ENCODE data around the gene UBL4B.
"Not testable (repeated sequence)": the region's sequence is repeated elsewhere in the genome, so short reads cannot be mapped to it uniquely, and the experiment has no call there.

The UBL4B gene

GRCh38 chr1:110070282-110070669, 42.0 kb upstream of the UBL4B start:
- Histone ChIP-seq H3K4me3 (ENCODE audit: low read depth in 1 of 2, low read length in 2 of 2) (no peak overlapping the region), H3K27me3 (ENCODE audit: control insufficient read depth in 1 of 2, insufficient read depth in 2 of 2, low read length in 2 of 2) (peaks cover 72 to 77% of the 10 kb centered on the region in 2 donors), H3K4me1 (ENCODE audit: control insufficient read depth in 1 of 2, insufficient read depth in 2 of 2, low read length in 2 of 2) (peaks cover 6 to 11% of the 10 kb centered on the region in 2 donors), H3K27ac (ENCODE audit: low read depth, low read length) (no peak overlapping the region), H3K36me3 (ENCODE audit: control insufficient read depth in 1 of 2, insufficient read depth in 2 of 2, low read length in 2 of 2) (no peaks in the 10 kb centered on the region), H3K9ac (ENCODE audit: low read depth in 1 of 2, low read length in 2 of 2) (no peak overlapping the region), H3K9me3 (ENCODE audit: control insufficient read depth in 1 of 2, low read length in 2 of 2) (no peaks in the 10 kb centered on the region)

- no peaks in the 10 kb centered on the region for H3K9me3 ChIP-seq (ENCODE audit: control insufficient read depth in 1 of 2, low read length in 2 of 2)
- H3K27ac ChIP-seq (ENCODE audit: low read depth, low read length) = no peak within 1 kb of the TSS
- H3K4me3 ChIP-seq (ENCODE audit: low read depth in 1 of 2, low read length in 2 of 2) = no peak within 1 kb of the TSS
- H3K4me1 ChIP-seq (ENCODE audit: control insufficient read depth in 1 of 2, insufficient read depth in 2 of 2, low read length in 2 of 2) = peaks cover 6 to 11% of the 10 kb centered on the region in 2 donors
- peaks cover 72% of the 10 kb centered on the region in 2 donors for H3K27me3 ChIP-seq (ENCODE audit: control insufficient read depth in 1 of 2, insufficient read depth in 2 of 2, low read length in 2 of 2)
- no peak within 1 kb of the TSS for H3K9ac ChIP-seq (ENCODE audit: low read depth in 1 of 2, low read length in 2 of 2)
- no peaks in the 10 kb centered on the region for H3K36me3 ChIP-seq (ENCODE audit: control insufficient read depth in 1 of 2, insufficient read depth in 2 of 2, low read length in 2 of 2)
Observed at GRCh38 chr1:110070671-110071242, 41.5 kb upstream of the UBL4B start, which contains the start of gene ALX3. Gene ALX3, minus strand, starts transcription at chr1:110070672. Its CDS starts 60 bp downstream, at chr1:110070612.

- H3K36me3 ChIP-seq (ENCODE audit: control insufficient read depth in 1 of 2, insufficient read depth in 2 of 2, low read length in 2 of 2) = no peaks in the 10 kb centered on the region
- no peak overlapping the region for H3K4me3 ChIP-seq (ENCODE audit: low read depth in 1 of 2, low read length in 2 of 2)
- peaks cover 3 to 6% of the 10 kb centered on the region in 2 donors for H3K4me1 ChIP-seq (ENCODE audit: control insufficient read depth in 1 of 2, insufficient read depth in 2 of 2, low read length in 2 of 2)
- H3K27ac ChIP-seq (ENCODE audit: low read depth, low read length) = no peak overlapping the region
- H3K27me3 ChIP-seq (ENCODE audit: control insufficient read depth in 1 of 2, insufficient read depth in 2 of 2, low read length in 2 of 2) = peaks cover 40% of the 10 kb centered on the region in 2 donors
- H3K9ac ChIP-seq (ENCODE audit: low read depth in 1 of 2, low read length in 2 of 2) = no peak overlapping the region
- no peaks in the 10 kb centered on the region for H3K9me3 ChIP-seq (ENCODE audit: control insufficient read depth in 1 of 2, low read length in 2 of 2)
Observed at GRCh38 chr1:110074166-110074565, 38.1 kb upstream of the UBL4B start.

DNA sequence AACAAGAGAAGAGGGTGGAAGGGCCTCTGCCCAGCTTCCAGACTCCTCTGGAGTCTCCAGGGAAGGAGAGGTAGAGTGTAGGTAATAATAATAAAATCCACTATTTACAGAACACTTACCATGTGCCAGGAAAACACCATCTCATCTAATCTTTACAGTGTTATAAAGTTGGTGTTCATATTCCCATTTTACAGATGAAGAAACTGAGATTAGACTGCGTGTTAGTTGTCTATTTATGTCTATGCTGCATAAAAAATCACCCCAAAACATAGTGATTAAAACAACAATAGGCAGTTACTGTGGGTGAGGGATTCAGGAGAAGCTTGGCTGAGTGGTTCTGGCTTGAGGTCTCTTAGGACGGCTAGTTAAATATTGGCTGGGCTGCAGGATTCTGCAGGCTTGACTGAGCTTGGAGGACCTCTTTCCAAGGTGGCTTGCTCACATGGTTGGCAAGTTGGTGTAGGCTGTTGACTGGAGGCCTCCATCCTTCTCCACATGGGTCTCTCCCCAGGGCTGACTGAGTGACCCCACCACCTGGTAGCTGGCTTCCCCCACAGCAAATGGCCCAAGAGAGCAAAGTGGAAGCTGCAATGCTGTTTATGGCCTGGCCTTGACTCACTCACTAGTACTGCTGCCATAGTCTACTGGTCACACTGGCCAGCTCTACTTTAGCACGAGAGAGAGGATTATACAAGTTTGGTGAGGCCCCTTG, 35.3 kb upstream of the UBL4B start:
- no peak overlapping the region for H3K4me3 ChIP-seq (ENCODE audit: low read depth in 1 of 2, low read length in 2 of 2)
- no peaks in the 10 kb centered on the region for H3K36me3 ChIP-seq (ENCODE audit: control insufficient read depth in 1 of 2, insufficient read depth in 2 of 2, low read length in 2 of 2)
- H3K9me3 ChIP-seq (ENCODE audit: control insufficient read depth in 1 of 2, low read length in 2 of 2) = no peaks in the 10 kb centered on the region
- no peaks in the 10 kb centered on the region for H3K4me1 ChIP-seq (ENCODE audit: control insufficient read depth in 1 of 2, insufficient read depth in 2 of 2, low read length in 2 of 2)
- H3K27me3 ChIP-seq (ENCODE audit: control insufficient read depth in 1 of 2, insufficient read depth in 2 of 2, low read length in 2 of 2) = peaks cover 15 to 16% of the 10 kb centered on the region in 2 donors
- H3K9ac ChIP-seq (ENCODE audit: low read depth in 1 of 2, low read length in 2 of 2) = no peak overlapping the region
- no peak overlapping the region for H3K27ac ChIP-seq (ENCODE audit: low read depth, low read length)

GRCh38 chr1:110079995-110080394, 32.2 kb upstream of the UBL4B start:
- H3K9ac ChIP-seq (ENCODE audit: low read depth in 1 of 2, low read length in 2 of 2); H3K27ac ChIP-seq (ENCODE audit: low read depth, low read length); H3K36me3 ChIP-seq (ENCODE audit: control insufficient read depth in 1 of 2, insufficient read depth in 2 of 2, low read length in 2 of 2); H3K4me3 ChIP-seq (ENCODE audit: low read depth in 1 of 2, low read length in 2 of 2); H3K9me3 ChIP-seq (ENCODE audit: control insufficient read depth in 1 of 2, low read length in 2 of 2): not testable (repeated sequence)
- H3K4me1 ChIP-seq (ENCODE audit: control insufficient read depth in 1 of 2, insufficient read depth in 2 of 2, low read length in 2 of 2) = peaks cover 10 to 14% of the 10 kb centered on the region in 2 donors
- peaks cover 18 to 25% of the 10 kb centered on the region in 2 donors for H3K27me3 ChIP-seq (ENCODE audit: control insufficient read depth in 1 of 2, insufficient read depth in 2 of 2, low read length in 2 of 2)

DNA sequence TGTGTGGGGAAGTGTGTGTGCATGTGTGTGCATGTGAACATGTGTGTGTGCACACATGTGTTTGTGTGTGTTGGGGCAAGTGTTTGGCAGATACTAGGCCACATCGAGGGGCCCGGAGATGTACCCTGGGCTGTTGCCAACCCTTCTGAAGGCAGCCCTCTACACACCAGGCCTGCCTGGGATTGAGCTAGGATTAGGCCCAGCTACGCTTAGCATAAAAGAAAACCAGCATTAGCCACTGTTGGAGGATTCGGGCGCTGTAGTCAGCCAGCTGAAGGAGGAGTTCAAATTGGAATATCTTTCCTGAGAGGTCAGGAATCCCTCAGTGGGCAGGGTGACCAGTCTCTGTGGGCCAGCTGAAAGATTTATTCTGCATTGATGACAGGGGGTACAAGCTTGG, 31.2 kb upstream of the UBL4B start:
- peaks cover 12 to 18% of the 10 kb centered on the region in 2 donors for H3K4me1 ChIP-seq (ENCODE audit: control insufficient read depth in 1 of 2, insufficient read depth in 2 of 2, low read length in 2 of 2)
- H3K27ac ChIP-seq (ENCODE audit: low read depth, low read length) = no peak overlapping the region
- no peaks in the 10 kb centered on the region for H3K36me3 ChIP-seq (ENCODE audit: control insufficient read depth in 1 of 2, insufficient read depth in 2 of 2, low read length in 2 of 2)
- H3K27me3 ChIP-seq (ENCODE audit: control insufficient read depth in 1 of 2, insufficient read depth in 2 of 2, low read length in 2 of 2) = peaks cover 21 to 30% of the 10 kb centered on the region in 2 donors
- no peaks in the 10 kb centered on the region for H3K9me3 ChIP-seq (ENCODE audit: control insufficient read depth in 1 of 2, low read length in 2 of 2)
- H3K4me3 ChIP-seq (ENCODE audit: low read depth in 1 of 2, low read length in 2 of 2) = no peak overlapping the region
- no peak overlapping the region for H3K9ac ChIP-seq (ENCODE audit: low read depth in 1 of 2, low read length in 2 of 2)

DNA sequence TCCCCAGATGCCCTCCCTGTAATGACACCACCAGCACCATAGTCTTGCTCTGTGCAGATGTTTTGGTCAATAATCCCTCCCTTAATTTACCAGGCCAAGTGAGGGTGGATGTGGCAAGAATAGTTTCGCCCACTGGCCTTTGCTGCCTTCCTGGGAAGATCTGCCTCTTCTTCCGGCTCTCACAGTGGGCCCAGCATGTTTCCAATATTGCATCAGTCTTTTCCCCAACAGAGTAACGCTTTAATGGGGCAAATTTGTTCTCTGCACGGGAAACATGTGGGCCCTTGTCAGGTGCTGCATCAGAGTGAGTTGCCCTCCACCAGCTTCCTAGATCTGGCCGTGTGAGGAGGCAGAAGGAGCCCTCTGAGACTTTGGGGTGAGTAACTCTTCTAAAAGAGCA, 29.8 kb upstream of the UBL4B start:
- Histone ChIP-seq H3K9me3 (ENCODE audit: control insufficient read depth in 1 of 2, low read length in 2 of 2) (no peaks in the 10 kb centered on the region), H3K27me3 (ENCODE audit: control insufficient read depth in 1 of 2, insufficient read depth in 2 of 2, low read length in 2 of 2) (peaks cover 21 to 38% of the 10 kb centered on the region in 2 donors), H3K4me1 (ENCODE audit: control insufficient read depth in 1 of 2, insufficient read depth in 2 of 2, low read length in 2 of 2) (peaks cover 12 to 18% of the 10 kb centered on the region in 2 donors), H3K9ac (ENCODE audit: low read depth in 1 of 2, low read length in 2 of 2) (no peak overlapping the region), H3K27ac (ENCODE audit: low read depth, low read length) (no peak overlapping the region), H3K36me3 (ENCODE audit: control insufficient read depth in 1 of 2, insufficient read depth in 2 of 2, low read length in 2 of 2) (no peaks in the 10 kb centered on the region), H3K4me3 (ENCODE audit: low read depth in 1 of 2, low read length in 2 of 2) (no peak overlapping the region)

DNA sequence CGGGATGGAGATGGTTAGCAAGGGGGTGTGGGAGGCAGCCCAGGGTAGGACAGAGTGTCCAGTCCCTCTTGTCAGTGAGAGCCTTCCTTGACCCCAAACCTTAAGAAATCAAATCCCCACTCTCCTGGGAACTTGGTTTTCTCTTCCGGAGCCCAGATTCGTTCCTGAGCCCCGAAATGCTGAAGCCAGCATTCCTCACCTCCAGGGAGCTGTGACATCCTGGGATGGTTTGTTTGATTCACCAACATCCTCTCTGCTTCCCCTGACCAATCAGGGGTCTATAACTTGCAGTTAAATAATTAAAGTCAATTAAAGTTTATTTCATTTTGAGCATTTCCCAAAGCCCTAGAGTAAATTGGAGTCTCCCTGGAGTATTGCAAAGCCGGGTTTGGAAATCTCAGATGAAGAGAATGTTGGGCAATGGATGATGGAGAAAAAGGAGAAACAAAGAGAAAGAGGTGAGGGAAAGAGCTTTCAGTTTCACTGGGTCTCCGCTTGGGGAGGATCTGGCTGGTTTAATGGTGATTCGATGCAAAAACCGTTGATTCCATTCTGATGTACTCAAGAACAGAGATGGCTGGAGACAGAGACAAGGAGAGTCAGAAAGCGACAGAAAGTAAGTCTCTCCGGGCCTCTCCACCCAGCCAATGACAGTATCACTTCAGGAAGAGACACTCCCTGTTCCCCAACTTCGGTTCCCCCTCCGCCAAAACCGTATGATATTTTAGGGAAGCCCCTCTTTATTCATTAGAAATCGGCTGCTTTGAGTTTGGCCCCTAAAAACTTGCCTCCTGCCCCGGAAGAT, 29.0 kb upstream of the UBL4B start:
- H3K4me3 ChIP-seq (ENCODE audit: low read depth in 1 of 2, low read length in 2 of 2) = peak overlapping the region; percentile 72 to 75
- H3K27ac ChIP-seq (ENCODE audit: low read depth, low read length) = no peak overlapping the region

GRCh38 chr1:110083866-110084226, 28.4 kb upstream of the UBL4B start:
- no peaks in the 10 kb centered on the region for H3K36me3 ChIP-seq (ENCODE audit: control insufficient read depth in 1 of 2, insufficient read depth in 2 of 2, low read length in 2 of 2)
- peaks cover 21 to 38% of the 10 kb centered on the region in 2 donors for H3K27me3 ChIP-seq (ENCODE audit: control insufficient read depth in 1 of 2, insufficient read depth in 2 of 2, low read length in 2 of 2)
- no peak overlapping the region for H3K27ac ChIP-seq (ENCODE audit: low read depth, low read length)
- H3K4me3 ChIP-seq (ENCODE audit: low read depth in 1 of 2, low read length in 2 of 2) = peak overlapping the region; percentile 72 to 75
- H3K9ac ChIP-seq (ENCODE audit: low read depth in 1 of 2, low read length in 2 of 2) = peak overlapping the region; percentile 46 to 57
- H3K4me1 ChIP-seq (ENCODE audit: control insufficient read depth in 1 of 2, insufficient read depth in 2 of 2, low read length in 2 of 2) = peaks cover 12 to 18% of the 10 kb centered on the region in 2 donors
- H3K9me3 ChIP-seq (ENCODE audit: control insufficient read depth in 1 of 2, low read length in 2 of 2) = no peaks in the 10 kb centered on the region

More for the DNA sequence above, 29.0 kb upstream of the UBL4B start:
- Histone ChIP-seq H3K36me3 (ENCODE audit: control insufficient read depth in 1 of 2, insufficient read depth in 2 of 2, low read length in 2 of 2) (no peaks in the 10 kb centered on the region), H3K9ac (ENCODE audit: low read depth in 1 of 2, low read length in 2 of 2) (peak overlapping the region; percentile 46 to 57), H3K4me1 (ENCODE audit: control insufficient read depth in 1 of 2, insufficient read depth in 2 of 2, low read length in 2 of 2) (peaks cover 12 to 18% of the 10 kb centered on the region in 2 donors), H3K9me3 (ENCODE audit: control insufficient read depth in 1 of 2, low read length in 2 of 2) (no peaks in the 10 kb centered on the region), H3K27me3 (ENCODE audit: control insufficient read depth in 1 of 2, insufficient read depth in 2 of 2, low read length in 2 of 2) (peaks cover 21 to 38% of the 10 kb centered on the region in 2 donors)
